CD14-positive monocyte (primary cell): ENCODE results near the gene GASK1A. TPM values are rescaled to one million over a fixed set of nuclear protein-coding genes. Genes with fewer than 3 reads are reported as not detected.
A peak's percentile ranks its signal among the peaks of the same experiment; 100 is the strongest.

Experiments used
- DNase-seq, 3 donors: peaks; one replicate each; pipeline ENCODE4 v3.0.0-alpha.2; 2011 to 2022
- H2AFZ ChIP-seq: 2 replicates; pipeline ENCODE4 v1.6.0; 2012; ENCODE audit warnings: mild to moderate bottlenecking, low read depth, low read length, inconsistent platforms; ENCODE audit not compliant: insufficient read depth, poor library complexity, severe bottlenecking
- H3K27ac ChIP-seq, 2 donors: 1 replicate in 1 of 2; 2 replicates in 1 of 2; pipeline ENCODE4 v1.5.1; 2012 to 2013; ENCODE audit warnings: low read length in 2 of 2, control low read depth in 1 of 2, inconsistent platforms in 1 of 2, low read depth in 1 of 2, mild to moderate bottlenecking in 1 of 2
- H3K27me3 ChIP-seq, 2 donors: one replicate each; pipeline versions ENCODE4 v1.6.0 to v1.6.1; 2011 to 2013; ENCODE audit warnings: low read length in 2 of 2; ENCODE audit not compliant: control insufficient read depth in 2 of 2, insufficient read depth in 2 of 2
- H3K36me3 ChIP-seq, 2 donors: replicated peaks in 1 of 2; 1 replicate in 1 of 2; 2 replicates in 1 of 2; pipeline versions ENCODE4 v1.5.1 to v1.6.1; 2012 to 2013; ENCODE audit warnings: low read length in 2 of 2, control low read depth in 1 of 2, inconsistent platforms in 1 of 2, mild to moderate bottlenecking in 1 of 2; ENCODE audit not compliant: insufficient read depth in 2 of 2, control insufficient read depth in 1 of 2
- H3K4me1 ChIP-seq, 2 donors: 1 replicate in 1 of 2; 2 replicates in 1 of 2; pipeline versions ENCODE4 v1.5.1 to v1.6.1; 2012 to 2013; ENCODE audit warnings: low read length in 2 of 2, control low read depth in 1 of 2, inconsistent platforms in 1 of 2, mild to moderate bottlenecking in 1 of 2, moderate library complexity in 1 of 2; ENCODE audit not compliant: insufficient read depth in 2 of 2, control insufficient read depth in 1 of 2
- H3K4me2 ChIP-seq: replicated peaks from 2 replicates; pipeline ENCODE3; 2012; ENCODE audit warnings: low read length, moderate library complexity, mild to moderate bottlenecking; ENCODE audit not compliant: poor library complexity, severe bottlenecking; ENCODE audit errors: extremely low read depth
- H3K4me3 ChIP-seq, 3 experiments: fragments of 200-600 bp in 1 of 3; sonication (generic) in 1 of 3; replicated peaks in 1 of 3; 1 replicate in 2 of 3; 2 replicates in 1 of 3; pipeline ENCODE4 v1.5.1; 2011 to 2013; ENCODE audit warnings: low read length in 3 of 3, mild to moderate bottlenecking in 3 of 3, control low read depth in 2 of 3, low read depth in 2 of 3, inconsistent platforms in 1 of 3, moderate library complexity in 1 of 3
- H3K79me2 ChIP-seq: 2 replicates; pipeline ENCODE4 v1.6.0; 2012; ENCODE audit warnings: mild to moderate bottlenecking, control low read depth, inconsistent platforms, low read length, moderate library complexity; ENCODE audit not compliant: insufficient read depth
- H3K9ac ChIP-seq: 2 replicates; pipeline ENCODE4 v1.6.0; 2017; ENCODE audit warnings: low read length, mild to moderate bottlenecking; ENCODE audit not compliant: insufficient read depth, poor library complexity, severe bottlenecking
- H3K9me3 ChIP-seq, 2 donors: replicated peaks in 1 of 2; 1 replicate in 1 of 2; 2 replicates in 1 of 2; pipeline versions ENCODE4 v1.5.1 to v1.6.1; 2012 to 2013; ENCODE audit warnings: low read length in 2 of 2, control low read depth in 1 of 2; ENCODE audit not compliant: control insufficient read depth in 1 of 2, insufficient read depth in 1 of 2
- H4K20me1 ChIP-seq: 2 replicates; pipeline ENCODE4 v1.6.0; 2012; ENCODE audit warnings: mild to moderate bottlenecking, low read length, control low read depth, moderate library complexity; ENCODE audit not compliant: insufficient read depth
- H3K27ac Mint-ChIP-seq, 7 donors: one replicate each; pipeline ENCODE4 v1.8.0; 2020; ENCODE audit warnings: mild to moderate bottlenecking in 7 of 7, mixed read lengths in 7 of 7, moderate library complexity in 6 of 7, inconsistent platforms in 2 of 7
- H3K27me3 Mint-ChIP-seq, 3 donors: one replicate each; pipeline ENCODE4 v1.8.0; 2021 to 2022; ENCODE audit warnings: low read depth in 3 of 3, mild to moderate bottlenecking in 3 of 3, mixed read lengths in 3 of 3, moderate library complexity in 3 of 3, inconsistent platforms in 1 of 3
- H3K36me3 Mint-ChIP-seq, 2 donors: one replicate each; pipeline ENCODE4 v1.8.0; 2020; ENCODE audit warnings: mixed read lengths in 2 of 2, inconsistent platforms in 1 of 2, mild to moderate bottlenecking in 1 of 2
- H3K4me1 Mint-ChIP-seq: one replicate; pipeline ENCODE4 v1.8.0; 2020; ENCODE audit warnings: mild to moderate bottlenecking, mixed read lengths
- H3K4me3 Mint-ChIP-seq, 2 donors: one replicate each; pipeline ENCODE4 v1.8.0; 2020; ENCODE audit warnings: mild to moderate bottlenecking in 2 of 2, mixed read lengths in 2 of 2, moderate library complexity in 1 of 2
- H3K9me3 Mint-ChIP-seq, 7 donors: one replicate each; pipeline ENCODE4 v1.8.0; 2020 to 2022; ENCODE audit warnings: mixed read lengths in 7 of 7, mild to moderate bottlenecking in 6 of 7, moderate library complexity in 6 of 7, inconsistent platforms in 2 of 7
- WGBS: methylation state at CpG from one replicate; pipeline ENCODE4 v1.1.5; 2013; ENCODE audit warnings: missing lambda C conversion rate; ENCODE audit not compliant: insufficient coverage; 5-methylcytosine and 5-hydroxymethylcytosine counted together
- intact Hi-C, 2 donors: fragments of 100-400 bp; cut with micrococcal nuclease; formaldehyde crosslinking; loops; one replicate each; pipeline versions ENCODE4 v1.15.0 to v1.15.1; 2023
- polyA plus RNA-seq, 3 donors: library from polyadenylated mRNA; depleted of rRNA in 1 of 3; unstranded in 2 of 3; stranded (reverse) in 1 of 3; fragments of 300-500 nt in 2 of 3; fragments of >200 nt in 1 of 3; fragmentation: Illumina TruSeq in 2 of 3; gene quantifications; 1 replicate in 2 of 3; 2 replicates in 1 of 3; pipeline ENCODE4 v1.2.3, GENCODE V29; 2012 to 2021
- TF ChIP-seq, protein P1 (sequence below): fragments of 200-600 bp; IDR thresholded peaks from one replicate; pipeline ENCODE4 v1.8.0; 2022; ENCODE audit warnings: antibody characterized with exemption, mild to moderate bottlenecking

The GASK1A gene
- polyA plus RNA-seq, 3 donors: 0.13 TPM; not detected in 2

DNA sequence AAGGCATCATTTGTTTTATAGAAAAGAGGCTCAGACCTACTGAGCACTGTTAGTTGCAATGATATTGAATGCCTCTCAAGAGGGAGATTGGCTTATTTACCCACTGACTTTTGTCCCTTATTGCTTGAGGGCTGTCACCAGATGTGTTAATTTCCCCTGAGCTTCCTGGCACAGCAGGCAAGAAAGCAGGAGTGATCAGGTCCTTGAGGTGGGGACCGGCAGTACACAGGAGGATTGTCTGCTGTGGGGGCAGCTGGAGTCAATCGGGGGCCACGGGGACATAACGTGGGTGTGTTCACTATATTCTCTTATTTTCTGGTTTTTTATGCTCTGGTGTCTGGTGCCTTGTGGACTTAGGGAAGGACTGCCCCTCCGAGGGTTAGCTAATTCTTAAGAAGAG, 44.6 kb downstream of the GASK1A start:
- H3K27ac Mint-ChIP-seq: no peak overlapping the region
- intact Hi-C loops: no loop called here
- TF ChIP-seq, protein P1, sequence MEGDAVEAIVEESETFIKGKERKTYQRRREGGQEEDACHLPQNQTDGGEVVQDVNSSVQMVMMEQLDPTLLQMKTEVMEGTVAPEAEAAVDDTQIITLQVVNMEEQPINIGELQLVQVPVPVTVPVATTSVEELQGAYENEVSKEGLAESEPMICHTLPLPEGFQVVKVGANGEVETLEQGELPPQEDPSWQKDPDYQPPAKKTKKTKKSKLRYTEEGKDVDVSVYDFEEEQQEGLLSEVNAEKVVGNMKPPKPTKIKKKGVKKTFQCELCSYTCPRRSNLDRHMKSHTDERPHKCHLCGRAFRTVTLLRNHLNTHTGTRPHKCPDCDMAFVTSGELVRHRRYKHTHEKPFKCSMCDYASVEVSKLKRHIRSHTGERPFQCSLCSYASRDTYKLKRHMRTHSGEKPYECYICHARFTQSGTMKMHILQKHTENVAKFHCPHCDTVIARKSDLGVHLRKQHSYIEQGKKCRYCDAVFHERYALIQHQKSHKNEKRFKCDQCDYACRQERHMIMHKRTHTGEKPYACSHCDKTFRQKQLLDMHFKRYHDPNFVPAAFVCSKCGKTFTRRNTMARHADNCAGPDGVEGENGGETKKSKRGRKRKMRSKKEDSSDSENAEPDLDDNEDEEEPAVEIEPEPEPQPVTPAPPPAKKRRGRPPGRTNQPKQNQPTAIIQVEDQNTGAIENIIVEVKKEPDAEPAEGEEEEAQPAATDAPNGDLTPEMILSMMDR: no peak
- no peak overlapping the region for H3K27ac ChIP-seq
- no peak for DNase-seq
- WGBS: 36% methylated on average over 4 of the region's 5 CpGs
- no peak overlapping the region for H3K9ac ChIP-seq
- peaks cover 0 to 12% of the 10 kb centered on the region in 2 donors for H3K4me1 ChIP-seq
- no peaks in the 10 kb centered on the region for H3K36me3 Mint-ChIP-seq
- peaks cover 21% of the 10 kb centered on the region for H3K4me1 Mint-ChIP-seq
- H3K36me3 ChIP-seq: no peaks in the 10 kb centered on the region
- peaks cover 0 to 4% (median 3%) of the 10 kb centered on the region in 3 donors for H3K27me3 Mint-ChIP-seq
- no peaks in the 10 kb centered on the region for H3K79me2 ChIP-seq
- no peak overlapping the region for H3K4me3 Mint-ChIP-seq
- H2AFZ ChIP-seq: peak overlapping the region; percentile 71
- H3K9me3 Mint-ChIP-seq: peaks cover 0 to 10% (median 0%) of the 10 kb centered on the region in 7 donors
- H3K4me2 ChIP-seq: no peak overlapping the region
- H4K20me1 ChIP-seq: no peaks in the 10 kb centered on the region
- H3K9me3 ChIP-seq: peaks cover 0 to 4% of the 10 kb centered on the region in 2 donors
- no peaks in the 10 kb centered on the region for H3K27me3 ChIP-seq
- no peak overlapping the region for H3K4me3 ChIP-seq

DNA sequence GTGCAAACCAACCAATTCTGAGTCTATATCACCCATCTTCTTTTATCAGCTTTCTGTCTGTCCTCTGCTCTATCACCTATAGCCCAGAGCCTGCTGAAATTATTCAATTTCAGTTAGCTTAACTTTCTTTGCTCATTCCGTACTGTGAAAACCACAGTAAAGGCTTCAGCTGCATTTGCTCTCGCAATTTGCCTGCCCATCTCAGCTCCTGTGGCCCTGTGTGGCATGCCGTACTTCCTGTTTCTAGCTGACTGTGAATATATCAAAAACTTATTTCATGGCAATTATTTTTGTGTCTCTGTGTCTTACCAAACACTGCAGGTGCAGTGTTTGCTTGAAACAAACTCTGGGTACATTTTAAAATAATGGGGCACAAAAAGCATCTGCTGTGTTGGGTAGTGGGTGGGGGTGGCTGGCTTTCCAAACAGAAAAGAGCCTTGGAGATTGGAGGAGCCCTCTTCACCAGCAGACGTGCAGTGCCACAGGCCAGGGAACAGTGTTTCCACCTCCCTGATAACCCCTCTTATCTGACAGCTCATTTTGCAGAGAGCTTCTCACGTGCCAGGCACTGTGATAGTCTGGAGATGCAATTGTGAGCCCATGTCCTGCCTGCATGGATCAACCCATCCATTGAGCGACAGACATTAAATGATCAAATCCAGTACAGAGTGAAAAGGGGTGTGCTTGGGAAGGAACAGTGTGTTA, 45.2 kb downstream of the GASK1A start:
- no peak overlapping the region for H3K4me2 ChIP-seq
- no peak overlapping the region for H3K4me3 ChIP-seq
- H3K4me1 Mint-ChIP-seq: peaks cover 23% of the 10 kb centered on the region
- H4K20me1 ChIP-seq: no peaks in the 10 kb centered on the region
- H3K27ac ChIP-seq: no peak overlapping the region
- peak overlapping the region; percentile 71 for H2AFZ ChIP-seq
- peaks cover 0 to 12% of the 10 kb centered on the region in 2 donors for H3K4me1 ChIP-seq
- peaks cover 0 to 10% (median 0%) of the 10 kb centered on the region in 7 donors for H3K9me3 Mint-ChIP-seq
- DNase-seq: peak in 1 of 3 donors; percentile 12
- H3K9me3 ChIP-seq: peaks cover 0 to 4% of the 10 kb centered on the region in 2 donors
- 61% methylated on average over 3 of the region's 6 CpGs for WGBS
- no peaks in the 10 kb centered on the region for H3K27me3 ChIP-seq
- H3K36me3 Mint-ChIP-seq: no peaks in the 10 kb centered on the region
- intact Hi-C loops: no loop called here
- H3K27me3 Mint-ChIP-seq: peaks cover 0 to 3% (median 2%) of the 10 kb centered on the region in 3 donors
- TF ChIP-seq, protein P1: no peak
- H3K4me3 Mint-ChIP-seq: peak overlapping the region in 1 of 2 donors; percentile 33
- no peak overlapping the region for H3K9ac ChIP-seq
- no peaks in the 10 kb centered on the region for H3K79me2 ChIP-seq
- H3K36me3 ChIP-seq: no peaks in the 10 kb centered on the region
- peak overlapping the region in 2 of 7 donors; percentile 43 to 63 for H3K27ac Mint-ChIP-seq
